HepG2 (cell line): Measurements from ENCODE around the gene NFE2L1.

ENCODE experiments used
- CTCF ChIP-seq: sonication (generic); formaldehyde crosslinking; IDR thresholded peaks from 2 replicates; pipeline ENCODE4 v1.5.0; 2020; ENCODE audit warnings: mild to moderate bottlenecking, missing genetic modification reagents, moderate library complexity
- GABPA ChIP-seq, 2 experiments: IDR thresholded peaks; 2 replicates each; pipeline ENCODE4 v1.6.1; 2011 to 2016; ENCODE audit warnings: low read depth in 2 of 2, low read length in 1 of 2, missing biosample characterization in 1 of 2, missing genetic modification characterization in 1 of 2
- NFE2L2 ChIP-seq: fragments of 150-350 bp; IDR thresholded peaks from 2 replicates; pipeline ENCODE4 v1.6.1; 2014; ENCODE audit warnings: low read length
- ZNF703 ChIP-seq: sonication (generic); formaldehyde crosslinking; IDR thresholded peaks from 2 replicates; pipeline ENCODE4 v1.5.1; 2020; ENCODE audit warnings: missing genetic modification reagents, mild to moderate bottlenecking, moderate library complexity, borderline replicate concordance

- no peak for TF ChIP-seq NFE2L2
- no peak for TF ChIP-seq ZNF703 (CRISPR knock-in tag)
- TF ChIP-seq GABPA (IDR thresholded peaks at IDR 0.05; ENCODE audit: low read depth, low read length) = 0 out of 2 replicates have a peak, but pooled peaks have one; percentile 19
- no peak for TF ChIP-seq GABPA (CRISPR knock-in tag; IDR thresholded peaks at IDR 0.05; ENCODE audit: low read depth)
- TF ChIP-seq CTCF (CRISPR knock-in tag) = no peak
Measured at GRCh38 chr17:48047113-48047740, 932 bp upstream of the NFE2L1 start.
